ENCODE data around the gene DPP7.

The DPP7 gene

GRCh38 chr9:137149942-137150616 is 35.5 kb upstream of the DPP7 start:
- H3K36me3 ChIP-seq (replicated peaks; ENCODE audit: low read depth, low read length): no peaks in the 10 kb centered on the region
- no peaks in the 10 kb centered on the region for H3K79me2 ChIP-seq (ENCODE audit: low read length)
- peak overlapping the region; percentile 72 for H3K4me3 ChIP-seq (ENCODE audit: low read length)
- H3K4me2 ChIP-seq (ENCODE audit: low read length): peak overlapping the region; percentile 77
- H3K27me3 ChIP-seq (ENCODE audit: low read depth, low read length): no peaks in the 10 kb centered on the region
- 0 out of 2 replicates have a peak overlapping the region, but pooled peaks have one; percentile 42 for H2AFZ ChIP-seq (ENCODE audit: low read depth, low read length)
- peak overlapping the region; percentile 62 for H3K9ac ChIP-seq (ENCODE audit: low read length)
- H3K4me1 ChIP-seq (ENCODE audit: low read length): peaks cover 21% of the 10 kb centered on the region
- no peaks in the 10 kb centered on the region for H3K9me3 ChIP-seq (ENCODE audit: insufficient read depth, low read length)
- TF ChIP-seq CTCF (IDR thresholded peaks at IDR 0.05; ENCODE audit: low read depth, low read length) (no peak), EZH2phosphoT487 (IDR thresholded peaks at IDR 0.05; ENCODE audit: low read depth) (no peak)
- H4K20me1 ChIP-seq (ENCODE audit: insufficient read depth, low read length): no peaks in the 10 kb centered on the region
- H3K27ac ChIP-seq (ENCODE audit: low read length): peak overlapping the region; percentile 73

GRCh38 chr9:137149363-137149762 is 34.8 kb upstream of the DPP7 start:
- Histone ChIP-seq H3K9me3 (ENCODE audit: insufficient read depth, low read length) (no peaks in the 10 kb centered on the region), H3K9ac (ENCODE audit: low read length) (peak overlapping the region; percentile 62; the same call in 1 of the 2 replicates), H3K36me3 (replicated peaks; ENCODE audit: low read depth, low read length) (no peaks in the 10 kb centered on the region), H3K4me1 (ENCODE audit: low read length) (peaks cover 21% of the 10 kb centered on the region), H2AFZ (ENCODE audit: low read depth, low read length) (no peak overlapping the region), H3K4me3 (ENCODE audit: low read length) (peak overlapping the region; percentile 72), H3K27me3 (ENCODE audit: low read depth, low read length) (no peaks in the 10 kb centered on the region), H3K4me2 (ENCODE audit: low read length) (peak overlapping the region; percentile 77), H3K27ac (ENCODE audit: low read length) (peak overlapping the region; percentile 73), H3K79me2 (ENCODE audit: low read length) (no peaks in the 10 kb centered on the region), H4K20me1 (ENCODE audit: insufficient read depth, low read length) (no peaks in the 10 kb centered on the region)
- TF ChIP-seq CTCF (IDR thresholded peaks at IDR 0.05; ENCODE audit: low read depth, low read length): no peak
- no peak for TF ChIP-seq EZH2phosphoT487 (IDR thresholded peaks at IDR 0.05; ENCODE audit: low read depth)

GRCh38 chr9:137148661-137149060 is 34.1 kb upstream of the DPP7 start:
- Histone ChIP-seq H3K4me3 (ENCODE audit: low read length) (no peak overlapping the region), H4K20me1 (ENCODE audit: insufficient read depth, low read length) (no peaks in the 10 kb centered on the region), H3K36me3 (replicated peaks; ENCODE audit: low read depth, low read length) (no peaks in the 10 kb centered on the region), H3K9ac (ENCODE audit: low read length) (no peak overlapping the region), H3K27ac (ENCODE audit: low read length) (no peak overlapping the region), H3K4me1 (ENCODE audit: low read length) (peaks cover 21% of the 10 kb centered on the region), H3K4me2 (ENCODE audit: low read length) (no peak overlapping the region), H2AFZ (ENCODE audit: low read depth, low read length) (no peak overlapping the region), H3K9me3 (ENCODE audit: insufficient read depth, low read length) (no peaks in the 10 kb centered on the region), H3K79me2 (ENCODE audit: low read length) (no peaks in the 10 kb centered on the region), H3K27me3 (ENCODE audit: low read depth, low read length) (0 out of 2 replicates have a peak, but pooled peaks cover 2% of the 10 kb centered on the region)
- no peak for TF ChIP-seq CTCF (IDR thresholded peaks at IDR 0.05; ENCODE audit: low read depth, low read length)
- no peak for TF ChIP-seq EZH2phosphoT487 (IDR thresholded peaks at IDR 0.05; ENCODE audit: low read depth)

GRCh38 chr9:137148242-137148641 is 33.7 kb upstream of the DPP7 start:
- Histone ChIP-seq H3K9me3 (ENCODE audit: insufficient read depth, low read length) (no peaks in the 10 kb centered on the region), H3K4me1 (ENCODE audit: low read length) (peaks cover 21% of the 10 kb centered on the region), H3K4me2 (ENCODE audit: low read length) (no peak overlapping the region), H3K4me3 (ENCODE audit: low read length) (no peak overlapping the region), H3K79me2 (ENCODE audit: low read length) (no peaks in the 10 kb centered on the region), H4K20me1 (ENCODE audit: insufficient read depth, low read length) (no peaks in the 10 kb centered on the region), H3K27ac (ENCODE audit: low read length) (no peak overlapping the region), H3K27me3 (ENCODE audit: low read depth, low read length) (0 out of 2 replicates have a peak, but pooled peaks cover 5% of the 10 kb centered on the region), H3K36me3 (replicated peaks; ENCODE audit: low read depth, low read length) (no peaks in the 10 kb centered on the region), H2AFZ (ENCODE audit: low read depth, low read length) (no peak overlapping the region), H3K9ac (ENCODE audit: low read length) (no peak overlapping the region)
- no peak for TF ChIP-seq CTCF (IDR thresholded peaks at IDR 0.05; ENCODE audit: low read depth, low read length)
- no peak for TF ChIP-seq EZH2phosphoT487 (IDR thresholded peaks at IDR 0.05; ENCODE audit: low read depth)
